Keratinocyte (primary cell): Measurements from ENCODE around the gene TLE1. TPM values are rescaled to one million over a fixed set of nuclear protein-coding genes. Genes with fewer than 3 reads are reported as not detected.

Experiments used
- DNase-seq: peaks from one replicate; pipeline ENCODE4 v3.0.0-alpha.2; 2011; ENCODE audit warnings: low read depth, missing footprints, low spot score
- FAIRE-seq: peaks from 2 replicates; lab custom pipeline; 2011; peaks lifted over from hg19 to GRCh38; lab: Jason Lieb, UNC
- H2AFZ ChIP-seq: 2 replicates; pipeline ENCODE4 v1.6.0; 2012; ENCODE audit warnings: low read length, control low read depth, inconsistent platforms; ENCODE audit not compliant: control insufficient read depth
- H3K27ac ChIP-seq: 2 replicates; pipeline ENCODE4 v1.5.1; 2011; ENCODE audit warnings: low read length; ENCODE audit not compliant: control insufficient read depth, insufficient read depth
- H3K27me3 ChIP-seq: 3 replicates; pipeline ENCODE4 v1.6.0; 2011; ENCODE audit warnings: low read length; ENCODE audit not compliant: control insufficient read depth, insufficient read depth; ENCODE audit errors: extremely low read depth
- H3K36me3 ChIP-seq, 2 experiments: 2 replicates in 1 of 2; 3 replicates in 1 of 2; pipeline ENCODE4 v1.5.1; 2011; ENCODE audit warnings: low read length in 2 of 2, mild to moderate bottlenecking in 1 of 2; ENCODE audit not compliant: control insufficient read depth in 2 of 2, insufficient read depth in 2 of 2; ENCODE audit errors: extremely low read depth in 1 of 2
- H3K4me1 ChIP-seq: 3 replicates; pipeline ENCODE4 v1.5.1; 2011; ENCODE audit warnings: low read length; ENCODE audit not compliant: control insufficient read depth, insufficient read depth; ENCODE audit errors: extremely low read depth
- H3K4me2 ChIP-seq: 3 replicates; pipeline ENCODE4 v1.6.0; 2011; ENCODE audit warnings: low read depth, low read length; ENCODE audit not compliant: control insufficient read depth, insufficient read depth; ENCODE audit errors: extremely low read depth
- H3K4me3 ChIP-seq, 3 experiments: fragments of 200-600 bp in 1 of 3; sonication (generic) in 1 of 3; 2 replicates in 2 of 3; 3 replicates in 1 of 3; pipeline ENCODE4 v1.5.1; 2011 to 2016; ENCODE audit warnings: low read length in 3 of 3, mild to moderate bottlenecking in 3 of 3, control low read depth in 2 of 3, inconsistent platforms in 1 of 3, low read depth in 1 of 3, mixed read lengths in 1 of 3, mixed run types in 1 of 3, moderate library complexity in 1 of 3; ENCODE audit not compliant: control insufficient read depth in 2 of 3, insufficient read depth in 2 of 3; ENCODE audit errors: extremely low read depth in 1 of 3
- H3K79me2 ChIP-seq: 2 replicates; pipeline ENCODE4 v1.6.0; 2012; ENCODE audit warnings: low read length; ENCODE audit not compliant: control insufficient read depth, insufficient read depth
- H3K9ac ChIP-seq: 3 replicates; pipeline ENCODE4 v1.6.0; 2011; ENCODE audit warnings: low read length; ENCODE audit not compliant: control insufficient read depth, insufficient read depth; ENCODE audit errors: extremely low read depth
- H3K9me1 ChIP-seq: 3 replicates; pipeline ENCODE4 v1.6.0; 2011; ENCODE audit warnings: low read length; ENCODE audit not compliant: control insufficient read depth, insufficient read depth; ENCODE audit errors: extremely low read depth
- H3K9me3 ChIP-seq: 2 replicates; pipeline ENCODE4 v1.5.1; 2012; ENCODE audit warnings: low read depth, low read length; ENCODE audit not compliant: control insufficient read depth
- H4K20me1 ChIP-seq: 3 replicates; pipeline ENCODE4 v1.6.0; 2011; ENCODE audit warnings: low read length; ENCODE audit not compliant: control insufficient read depth, insufficient read depth; ENCODE audit errors: extremely low read depth
- EZH2 ChIP-seq: IDR thresholded peaks from one replicate; pipeline ENCODE4 v1.6.1; 2012; ENCODE audit warnings: inconsistent platforms, mild to moderate bottlenecking, low read length, moderate library complexity
- dilution Hi-C: fragments of 300-500 bp; cut with MboI; formaldehyde crosslinking; loops from one replicate; pipeline ENCODE4 v1.7.0; 2020; ENCODE audit warnings: low sequenced_read_pairs; ENCODE audit not compliant: extremely low pct_ligation_motif_present
- polyA plus RNA-seq, 5 experiments: library from polyadenylated mRNA; depleted of rRNA in 3 of 5; stranded (reverse) in 3 of 5; stranded (forward) in 1 of 5; unstranded in 1 of 5; fragments of >200 nt; gene quantifications; 1 replicate in 1 of 5; 2 replicates in 3 of 5; 3 replicates in 1 of 5; pipeline versions ENCODE4 v1.2.1 to v1.2.3, GENCODE V29; 2011 to 2012; ENCODE audit warnings: missing spikeins in 2 of 5, low read depth in 1 of 5, low replicate concordance in 1 of 5
- TF ChIP-seq, protein P1 (sequence below), 3 experiments: IDR thresholded peaks in 1 of 3; conservative IDR thresholded peaks in 1 of 3; optimal IDR thresholded peaks in 1 of 3; 2 replicates in 2 of 3; 3 replicates in 1 of 3; pipeline versions ENCODE3 to v1.5.1; 2011; ENCODE audit warnings: low read length in 3 of 3, mild to moderate bottlenecking in 3 of 3, moderate library complexity in 2 of 3, control low read depth in 1 of 3, inconsistent platforms in 1 of 3; ENCODE audit not compliant: insufficient read depth in 2 of 3; ENCODE audit errors: extremely low read depth in 1 of 3

Gene TLE1
- polyA plus RNA-seq, 1 donor (not counting 4 experiments of a cell fraction or from before 2014, with no cell fraction given) = 29.6 TPM

DNA sequence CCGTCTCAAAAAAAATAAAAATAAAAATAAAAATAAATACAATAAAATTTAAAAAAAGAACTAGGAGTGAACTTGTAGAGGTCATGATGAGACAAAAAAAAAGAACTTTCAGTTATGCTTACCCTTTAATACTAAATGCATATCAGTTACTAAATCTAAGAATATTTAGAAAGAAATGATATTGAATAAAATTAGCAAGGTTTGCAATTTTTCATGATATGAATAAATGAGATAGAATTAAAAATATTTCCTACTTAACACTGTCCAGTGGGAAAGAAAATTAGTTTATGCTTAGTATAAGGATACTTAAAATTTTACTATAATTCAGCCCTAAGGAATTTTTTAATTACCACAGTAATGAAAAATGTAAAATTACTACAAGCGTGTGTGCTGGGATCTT, 132.4 kb downstream of the TLE1 start:
- Histone ChIP-seq H3K4me2 (no peak overlapping the region), H3K79me2 (no peaks in the 10 kb centered on the region), H3K9me3 (no peaks in the 10 kb centered on the region), H3K9ac (no peak overlapping the region), H3K4me1 (peaks cover 29% of the 10 kb centered on the region), H2AFZ (no peak overlapping the region), H3K36me3 (no peaks in the 10 kb centered on the region), H3K9me1 (no peaks in the 10 kb centered on the region), H3K27ac (no peak overlapping the region), H3K4me3 (no peak overlapping the region), H3K27me3 (no peaks in the 10 kb centered on the region), H4K20me1 (no peaks in the 10 kb centered on the region)
- TF ChIP-seq, protein P1, sequence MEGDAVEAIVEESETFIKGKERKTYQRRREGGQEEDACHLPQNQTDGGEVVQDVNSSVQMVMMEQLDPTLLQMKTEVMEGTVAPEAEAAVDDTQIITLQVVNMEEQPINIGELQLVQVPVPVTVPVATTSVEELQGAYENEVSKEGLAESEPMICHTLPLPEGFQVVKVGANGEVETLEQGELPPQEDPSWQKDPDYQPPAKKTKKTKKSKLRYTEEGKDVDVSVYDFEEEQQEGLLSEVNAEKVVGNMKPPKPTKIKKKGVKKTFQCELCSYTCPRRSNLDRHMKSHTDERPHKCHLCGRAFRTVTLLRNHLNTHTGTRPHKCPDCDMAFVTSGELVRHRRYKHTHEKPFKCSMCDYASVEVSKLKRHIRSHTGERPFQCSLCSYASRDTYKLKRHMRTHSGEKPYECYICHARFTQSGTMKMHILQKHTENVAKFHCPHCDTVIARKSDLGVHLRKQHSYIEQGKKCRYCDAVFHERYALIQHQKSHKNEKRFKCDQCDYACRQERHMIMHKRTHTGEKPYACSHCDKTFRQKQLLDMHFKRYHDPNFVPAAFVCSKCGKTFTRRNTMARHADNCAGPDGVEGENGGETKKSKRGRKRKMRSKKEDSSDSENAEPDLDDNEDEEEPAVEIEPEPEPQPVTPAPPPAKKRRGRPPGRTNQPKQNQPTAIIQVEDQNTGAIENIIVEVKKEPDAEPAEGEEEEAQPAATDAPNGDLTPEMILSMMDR (optimal IDR thresholded peaks at IDR 0.05 in 1 of 3, IDR thresholded peaks at IDR 0.05 in 1 of 3, conservative IDR thresholded peaks at IDR 0.05 in 1 of 3; ENCODE audit: extremely low read depth in 1 of 3, insufficient read depth in 2 of 3, low read length in 3 of 3) = no peak
- no peak for TF ChIP-seq EZH2
- DNase-seq (no peak), FAIRE-seq (no peak)
- dilution Hi-C loops = no loop called here

DNA sequence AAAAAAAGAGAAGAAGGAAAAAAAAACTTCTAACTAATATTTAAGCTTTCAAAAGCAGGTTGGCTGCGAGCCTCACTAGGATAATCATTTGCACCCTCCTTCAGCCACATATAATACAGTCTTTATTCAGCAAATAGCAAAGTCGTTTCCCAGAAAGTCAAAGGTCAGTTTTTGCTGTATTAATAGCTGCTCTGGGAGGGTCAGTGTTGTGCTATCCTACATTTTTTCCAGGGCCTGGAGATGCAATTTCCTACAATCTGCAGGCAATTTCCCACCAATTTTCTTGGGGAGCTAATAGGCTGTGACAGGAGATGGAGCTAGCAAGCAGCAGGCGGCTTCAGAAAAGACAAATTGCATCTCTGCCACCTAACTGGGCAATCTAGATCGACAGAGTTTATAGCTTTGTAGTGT, 136.8 kb downstream of the TLE1 start:
- Histone ChIP-seq H3K36me3 (no peaks in the 10 kb centered on the region), H2AFZ (no peak overlapping the region), H3K9me3 (no peaks in the 10 kb centered on the region), H3K4me3 (no peak overlapping the region), H3K4me1 (no peaks in the 10 kb centered on the region), H3K27ac (no peak overlapping the region), H3K4me2 (no peak overlapping the region), H3K27me3 (no peaks in the 10 kb centered on the region), H3K79me2 (no peaks in the 10 kb centered on the region), H4K20me1 (no peaks in the 10 kb centered on the region), H3K9ac (no peak overlapping the region), H3K9me1 (no peaks in the 10 kb centered on the region)
- FAIRE-seq = no peak
- dilution Hi-C loops = no loop called here
- TF ChIP-seq, protein P1 (optimal IDR thresholded peaks at IDR 0.05 in 1 of 3, IDR thresholded peaks at IDR 0.05 in 1 of 3, conservative IDR thresholded peaks at IDR 0.05 in 1 of 3; ENCODE audit: extremely low read depth in 1 of 3, insufficient read depth in 2 of 3, low read length in 3 of 3) = no peak
- no peak for TF ChIP-seq EZH2
- DNase-seq = no peak
